Stimulated activated CD4-positive, alpha-beta T cell treated with anti-CD3 and anti-CD28 coated beads, TNF-alpha, amount 100 ng/mL, for 4 hours (primary cell): ENCODE data around the gene GSTM3.
"Not testable (repeated sequence)": the region's sequence is repeated elsewhere in the genome, so short reads cannot be mapped to it uniquely, and the experiment has no call there.

Experiments used
- DNase-seq, 3 experiments: peaks; one replicate each; pipeline ENCODE4 v3.0.0-alpha.2; 2020; ENCODE audit warnings: low read depth in 3 of 3

Gene GSTM3

DNA sequence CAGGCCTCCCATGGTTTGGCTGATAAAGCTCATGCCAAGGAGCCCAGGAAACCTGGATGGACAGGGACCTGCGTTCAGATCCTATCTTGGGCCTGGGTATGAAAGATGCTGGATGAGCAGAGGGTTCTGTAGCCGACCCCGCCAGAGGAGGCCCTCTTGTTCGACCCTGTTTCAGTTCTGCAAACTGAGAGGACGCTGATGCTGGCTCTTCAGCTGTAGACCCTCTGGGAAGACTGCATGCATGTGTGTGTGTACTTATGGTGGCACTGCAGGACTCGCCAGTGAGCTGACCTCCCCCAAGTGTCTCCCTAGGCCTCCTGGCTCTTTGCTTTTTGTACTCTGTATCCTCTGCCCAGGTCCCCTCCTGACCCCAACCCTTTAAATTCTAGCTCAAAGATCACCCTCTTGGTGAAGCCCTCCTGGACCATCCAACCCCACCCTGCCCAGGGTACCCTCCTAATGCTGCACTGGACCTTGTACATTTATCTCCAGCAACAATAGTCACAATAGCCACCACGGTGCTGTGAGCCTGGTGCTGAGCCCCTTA, 21.3 kb upstream of the GSTM3 start:
- DNase-seq = no peak

DNA sequence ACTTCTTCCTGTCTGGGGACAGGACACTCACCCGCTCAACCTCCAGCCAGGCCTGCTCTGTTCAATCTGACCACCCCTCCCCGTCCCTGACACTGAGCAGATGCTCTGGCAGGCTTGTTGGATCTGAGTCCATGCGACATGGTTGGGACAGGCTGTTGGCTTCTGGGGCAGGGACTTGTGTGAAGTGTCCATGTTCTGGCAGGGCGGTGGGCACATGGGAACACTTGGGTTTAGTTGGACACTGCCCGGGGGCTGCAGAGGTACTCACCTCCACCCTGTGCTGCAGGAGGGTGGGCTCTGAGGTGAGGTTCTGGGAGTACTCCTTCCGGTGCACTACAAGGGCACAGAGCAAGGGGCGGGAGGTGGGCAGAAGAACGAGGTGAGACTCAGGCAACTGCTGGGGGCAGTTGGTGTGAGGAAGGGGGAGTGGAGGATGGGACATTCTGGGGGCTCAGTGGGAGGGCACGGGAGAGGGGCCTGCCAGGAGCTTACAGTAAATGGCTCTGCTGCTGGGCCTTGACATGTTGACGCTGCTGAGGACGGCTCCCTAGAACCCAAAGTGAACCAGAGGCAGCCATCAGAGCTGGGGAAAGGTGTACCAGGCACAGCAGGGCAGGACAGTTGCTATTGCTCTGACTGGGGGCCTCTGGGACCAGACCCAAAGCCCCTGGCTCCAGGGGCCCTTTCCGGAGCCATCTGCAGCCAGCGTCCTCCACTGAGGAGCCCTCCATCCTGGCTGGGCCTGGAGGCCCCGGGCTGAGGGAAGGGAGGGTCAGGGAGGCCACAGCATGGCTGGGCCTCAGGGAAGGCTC, 20.6 kb upstream of the GSTM3 start:
- DNase-seq = no peak

DNA sequence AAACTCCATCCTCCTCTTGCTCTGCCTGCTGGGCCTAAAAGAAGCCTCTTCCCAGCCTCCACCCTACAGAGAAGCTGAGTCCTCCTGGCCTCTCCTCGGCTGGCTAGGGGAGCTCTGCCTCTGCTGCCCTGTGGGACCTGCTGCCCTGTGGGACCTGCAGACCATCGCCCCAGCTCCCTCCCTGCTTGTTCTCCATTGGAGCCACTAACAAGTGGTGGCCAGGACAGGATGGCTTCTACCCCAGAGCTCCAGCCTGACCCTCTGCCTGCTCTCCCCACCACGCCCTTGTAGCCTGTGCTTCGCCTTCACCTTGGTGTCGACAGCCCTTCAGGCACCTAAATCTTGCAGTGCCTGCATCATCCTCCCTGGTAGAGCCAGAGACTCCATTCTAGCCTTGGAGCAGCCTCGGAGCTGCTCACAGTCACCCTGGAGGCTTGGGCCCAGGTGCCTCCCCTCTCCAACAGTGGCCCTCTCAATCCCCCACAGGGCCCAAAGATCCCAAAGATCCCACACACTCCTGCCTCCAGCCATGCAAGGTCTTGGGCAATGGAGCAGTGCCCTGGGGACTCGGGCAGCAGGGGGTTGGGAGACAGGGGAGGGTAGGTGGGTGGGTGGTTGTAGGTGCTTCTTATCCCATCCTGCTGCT, 19.9 kb upstream of the GSTM3 start:
- no peak for DNase-seq

DNA sequence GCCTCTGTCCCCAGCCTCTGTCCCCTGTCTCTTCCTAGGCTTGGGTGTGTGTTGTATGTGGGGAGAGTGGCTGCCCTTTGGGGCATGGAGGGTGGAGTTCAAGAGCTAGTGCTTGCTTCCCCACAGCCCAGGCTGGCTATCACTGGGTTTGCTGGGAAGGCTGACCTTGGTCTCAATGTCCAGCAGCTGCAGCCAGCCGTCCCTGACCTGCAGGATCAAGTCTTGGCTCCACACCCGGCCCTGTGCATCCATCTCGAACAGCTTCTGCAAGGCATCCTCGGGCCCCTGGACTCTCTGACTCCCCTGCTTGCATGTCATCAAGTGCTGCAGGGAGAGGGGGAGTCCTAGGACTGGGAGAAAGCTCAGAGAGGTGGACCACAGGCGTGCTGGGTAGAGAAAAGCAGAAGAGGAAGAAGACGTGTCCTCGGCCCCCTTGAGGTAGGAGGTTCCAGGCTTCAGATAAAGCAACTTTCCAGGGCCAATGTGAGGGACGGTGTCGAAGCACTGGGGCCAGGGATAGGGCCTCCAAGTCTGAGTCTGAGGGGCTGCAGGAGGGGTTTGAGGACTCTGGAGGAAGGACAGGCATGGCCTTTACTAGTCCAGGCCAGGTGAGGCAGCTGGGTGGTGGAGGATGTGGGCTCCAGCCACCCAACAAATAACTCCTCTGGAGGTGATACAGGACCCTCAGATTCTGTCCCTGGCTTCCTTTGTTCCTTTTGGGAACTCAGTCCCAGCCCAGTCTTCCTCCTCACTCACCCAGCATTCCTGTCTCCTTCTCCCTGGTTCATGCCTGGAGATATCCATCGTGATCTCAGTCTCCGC, 18.9 kb upstream of the GSTM3 start:
- DNase-seq = no peak

DNA sequence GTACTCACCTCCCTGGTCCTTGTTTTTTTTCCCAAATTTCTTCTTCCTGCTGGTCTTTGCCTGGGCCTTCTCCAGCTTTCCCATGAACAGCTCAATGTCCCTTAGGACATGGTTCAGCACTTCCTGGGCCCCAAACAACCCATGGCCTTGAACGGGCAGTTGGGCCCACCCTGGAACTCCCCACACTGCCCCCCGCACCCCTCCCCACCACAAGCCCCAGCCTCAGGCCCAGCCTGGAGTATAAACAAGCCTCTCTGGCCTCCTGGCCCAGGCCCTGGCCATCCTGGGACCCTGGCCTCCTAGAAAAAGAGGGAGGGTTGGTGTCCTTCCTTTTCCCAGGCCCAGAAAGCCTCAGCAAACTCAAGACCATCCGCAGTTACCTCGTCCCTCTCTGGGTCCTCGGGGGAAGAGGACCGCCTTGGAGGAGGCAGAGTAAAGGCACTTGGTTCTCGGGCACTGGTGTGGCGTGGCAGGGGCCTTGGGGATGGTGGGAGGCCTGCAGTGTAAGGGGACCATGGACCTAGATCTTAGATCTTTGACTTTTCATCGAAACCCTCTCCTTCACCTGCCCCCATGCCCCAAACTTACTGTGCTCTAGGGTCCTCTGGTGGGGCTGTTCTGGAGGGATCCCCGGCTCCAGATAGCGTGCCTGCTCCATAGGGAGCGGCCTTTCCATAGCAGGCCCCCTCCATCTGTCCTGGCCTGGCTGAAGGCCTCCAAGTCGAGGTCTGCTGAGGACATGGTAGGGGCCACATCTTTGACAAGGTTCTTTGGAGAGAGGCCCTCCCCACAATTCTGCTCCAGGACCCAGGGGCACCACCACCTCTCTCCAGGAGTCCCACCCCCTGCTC, 17.3 kb upstream of the GSTM3 start:
- no peak for DNase-seq

DNA sequence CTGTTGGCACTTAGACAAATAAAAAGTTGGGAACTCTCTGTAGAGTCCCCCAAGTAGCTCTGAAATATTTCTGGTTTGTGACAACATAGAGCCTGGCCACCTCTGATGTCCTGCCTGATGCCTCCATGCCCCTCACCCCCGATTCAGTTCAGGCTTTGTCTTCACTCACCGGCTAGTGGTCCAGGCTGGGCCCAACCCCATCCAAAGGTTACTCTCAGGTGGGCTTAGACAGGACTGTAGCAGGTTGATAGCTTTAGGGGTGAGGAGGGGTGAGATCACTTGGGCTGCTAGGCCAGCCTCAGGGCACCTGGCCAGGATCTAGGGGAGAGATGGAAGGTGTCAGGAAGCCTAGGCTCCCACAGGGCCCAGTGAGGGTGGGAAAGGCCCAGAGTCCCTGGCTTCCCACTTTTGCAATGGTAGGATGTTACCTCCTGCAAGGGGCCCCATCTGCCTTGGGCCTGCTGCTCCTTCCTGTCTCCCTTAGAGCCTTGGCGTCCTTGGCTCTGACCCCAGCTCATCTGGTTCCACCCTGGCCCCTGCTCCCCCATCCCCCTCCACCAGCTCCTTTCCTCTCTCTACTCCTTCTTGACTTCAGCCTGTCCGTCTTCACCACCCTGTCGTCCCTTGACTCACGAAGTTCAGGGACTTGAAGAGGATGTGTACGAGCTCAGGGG, 16.1 kb upstream of the GSTM3 start:
- DNase-seq = no peak

DNA sequence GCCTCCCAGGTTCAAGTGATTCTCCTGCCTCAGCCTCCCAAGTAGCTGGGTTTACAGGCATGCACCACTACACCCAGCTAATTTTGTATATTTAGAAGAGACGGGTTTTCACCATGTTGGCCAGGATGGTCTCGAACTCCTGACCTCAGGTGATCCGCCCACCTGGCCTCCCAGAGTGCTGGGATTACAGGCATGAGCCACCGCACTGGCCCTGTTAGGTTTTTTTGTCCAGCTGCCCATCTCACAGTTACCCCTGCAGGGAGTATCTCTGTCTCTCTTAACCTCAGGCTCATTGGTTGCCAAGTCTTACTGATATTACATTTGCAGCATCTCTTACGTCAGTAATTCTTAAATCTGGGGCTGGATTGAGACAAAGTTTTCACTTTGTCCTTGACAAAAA, 15.5 kb upstream of the GSTM3 start:
- not testable (repeated sequence) for DNase-seq

DNA sequence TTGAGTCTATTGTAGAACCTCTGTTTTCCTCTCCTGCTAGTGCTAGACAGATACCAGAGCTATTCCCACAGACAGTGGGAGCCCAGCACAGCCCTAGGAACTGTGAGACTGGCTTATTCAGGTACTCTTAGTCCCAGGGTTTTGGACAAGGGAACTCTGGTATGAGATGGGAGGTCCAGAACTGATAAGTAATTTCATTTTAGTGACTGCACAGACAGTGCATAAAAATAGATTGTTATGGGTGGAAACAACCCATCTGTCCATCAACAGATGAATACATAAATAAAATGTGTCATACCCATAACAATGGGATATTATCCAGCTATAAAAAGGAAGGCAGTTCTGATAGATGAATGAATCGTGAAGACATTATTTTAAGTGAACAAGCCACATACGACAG, 13.9 kb upstream of the GSTM3 start:
- no peak for DNase-seq

GRCh38 chr1:109751531-109752260, 10.9 kb upstream of the GSTM3 start:
- no peak for DNase-seq

DNA sequence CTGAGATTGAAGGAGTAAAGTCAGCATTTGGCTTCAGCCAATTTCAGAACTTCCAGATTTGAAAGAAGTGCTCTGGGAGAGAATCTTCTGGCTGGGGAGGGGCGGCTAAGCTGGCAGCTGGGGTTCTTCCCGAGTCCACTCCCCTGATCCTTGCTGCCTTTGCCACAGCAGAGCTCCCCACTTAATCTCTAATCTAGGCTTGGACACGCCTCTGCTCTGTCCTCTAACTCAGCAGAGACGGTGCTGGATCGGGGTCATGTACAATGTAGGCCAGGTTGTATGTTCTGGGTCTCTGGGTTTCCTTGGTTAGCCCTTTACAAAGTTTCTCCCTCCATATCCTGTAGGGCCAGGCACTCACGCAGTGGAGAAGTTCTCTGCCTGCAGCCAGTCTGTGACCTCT, 10.1 kb upstream of the GSTM3 start:
- DNase-seq = no peak

- no peak for DNase-seq
Observed at GRCh38 chr1:109750241-109750882, 9.5 kb upstream of the GSTM3 start.

DNA sequence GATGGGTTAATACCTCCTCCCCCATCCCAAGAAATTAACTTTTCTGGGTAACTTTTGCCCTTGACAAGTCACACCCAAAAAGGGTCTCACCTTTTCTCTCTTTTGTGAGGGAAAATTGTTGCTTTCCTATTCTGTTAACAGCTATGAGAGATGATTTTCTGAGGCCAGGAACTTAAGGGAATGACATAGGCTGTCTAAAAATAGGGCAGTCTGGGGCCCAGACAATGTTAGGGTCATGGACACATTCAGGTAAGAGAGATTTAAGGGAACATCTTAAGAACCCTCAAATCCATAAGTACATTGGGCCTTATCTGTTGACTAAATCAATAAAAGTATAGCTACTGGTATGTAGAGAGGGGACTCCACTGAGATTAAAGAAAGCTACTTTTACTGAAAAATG, 8.4 kb upstream of the GSTM3 start:
- no peak for DNase-seq

GRCh38 chr1:109748311-109748710, 7.5 kb upstream of the GSTM3 start:
- DNase-seq = not testable (repeated sequence)

GRCh38 chr1:109739738-109740614, 862 bp downstream of the GSTM3 start:
- DNase-seq = peak; percentile 67 to 76 (median 73)

DNA sequence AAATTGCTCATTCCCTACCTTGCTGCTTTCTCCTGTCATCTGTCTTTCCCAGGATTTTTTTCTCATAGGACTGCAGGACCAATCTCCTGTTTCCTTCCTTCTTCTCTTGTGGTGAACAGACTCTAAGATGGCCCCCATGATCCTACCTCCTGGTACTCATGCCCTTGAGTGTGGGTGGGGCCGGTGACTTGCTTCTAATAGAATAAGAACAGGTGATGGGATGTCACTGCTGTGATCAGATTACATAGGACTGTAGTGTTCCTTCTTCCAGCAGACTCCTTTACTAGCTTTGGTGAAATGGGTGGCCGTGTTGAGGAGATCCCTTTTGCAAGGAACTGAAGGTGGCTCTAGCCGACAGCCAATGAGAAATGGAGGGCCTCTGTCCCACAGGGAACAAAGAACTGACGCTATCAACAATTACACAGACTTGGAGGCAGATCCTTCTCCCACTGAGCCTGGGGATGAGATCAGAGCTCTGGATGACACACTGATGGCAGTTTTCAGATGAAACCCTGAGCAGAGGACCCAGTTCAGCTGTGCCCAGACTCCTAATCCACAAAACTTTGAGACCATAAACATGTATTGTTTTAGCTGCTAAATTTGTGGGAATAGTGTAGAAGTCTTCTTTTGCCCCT, 7.5 kb downstream of the GSTM3 start:
- no peak for DNase-seq

GRCh38 chr1:109732390-109732881, 8.4 kb downstream of the GSTM3 start:
- no peak for DNase-seq

GRCh38 chr1:109730666-109731065, 10.2 kb downstream of the GSTM3 start:
- DNase-seq = no peak

DNA sequence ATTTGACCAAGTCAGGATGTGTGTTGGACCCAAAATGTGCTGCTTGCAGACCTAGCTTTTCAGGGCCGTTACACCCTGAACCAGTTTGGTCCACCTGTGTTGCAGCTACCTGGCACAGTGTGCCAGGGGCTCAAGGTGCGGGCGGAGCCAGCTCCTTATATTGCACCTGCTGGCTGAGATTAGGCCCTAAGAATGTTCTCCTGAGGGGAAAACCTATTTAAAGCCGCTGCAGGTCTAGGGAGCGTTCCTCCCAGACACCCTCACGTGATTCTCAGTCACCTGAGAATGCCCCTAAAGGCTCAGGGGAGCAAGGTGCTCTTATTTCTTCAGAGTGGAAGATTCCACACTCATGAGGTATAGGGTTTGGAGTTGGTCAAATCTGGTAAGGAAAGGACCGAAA, 12.0 kb downstream of the GSTM3 start:
- DNase-seq = no peak
